ENCODE measurements around the gene TFPT. TPM values are rescaled to one million over a fixed set of nuclear protein-coding genes. Genes with fewer than 3 reads are reported as not detected.

TFPT gene
- total RNA-seq, 2 experiments from 2014 or later: 27.7 to 28.1 TPM

DNA sequence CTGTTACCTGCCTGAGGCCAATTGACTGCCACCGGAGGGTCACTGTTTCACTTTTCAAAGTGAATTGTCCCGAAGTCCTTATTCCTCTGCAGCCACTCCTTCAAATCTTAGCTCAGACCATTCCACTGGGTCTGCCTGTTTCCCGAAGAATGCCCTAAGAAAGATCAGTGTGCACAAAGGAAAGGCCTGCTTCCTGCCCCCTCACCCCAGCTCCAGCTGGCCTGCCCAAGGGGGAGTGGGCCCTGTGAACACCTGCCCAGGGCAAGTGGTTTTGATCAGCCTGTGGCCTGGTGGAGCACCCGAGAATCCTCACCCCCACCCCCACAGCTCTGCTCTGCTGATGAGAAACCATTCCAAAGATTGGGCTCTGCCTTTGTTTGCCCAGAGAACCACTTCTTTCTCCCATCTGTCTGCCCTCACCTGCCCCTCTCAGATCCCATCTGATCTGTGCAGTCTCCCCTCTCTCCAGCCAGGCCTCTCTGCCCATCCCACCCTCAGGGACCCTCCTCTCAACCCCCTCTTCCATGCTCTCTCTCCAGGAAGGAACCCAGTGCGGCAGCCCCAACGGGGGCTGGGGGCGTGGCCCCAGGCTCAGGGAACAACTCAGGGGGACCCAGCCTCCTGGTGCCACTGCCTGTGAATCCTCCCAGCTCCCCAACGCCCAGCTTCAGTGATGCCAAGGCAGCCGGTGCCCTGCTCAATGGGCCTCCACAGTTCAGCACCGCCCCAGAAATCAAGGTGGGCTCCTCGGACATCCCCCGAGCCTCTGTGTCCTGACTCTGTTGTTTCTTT lies 33.8 kb upstream of the TFPT start:
- Mint-ChIP-seq H3K27me3 (no peaks in the 10 kb centered on the region), H3K4me3 (no peak overlapping the region), H3K27ac (no peak overlapping the region), H3K36me3 (ENCODE audit: low read depth) (peaks cover 57% of the 10 kb centered on the region), H3K9me3 (no peaks in the 10 kb centered on the region), H3K4me1 (ENCODE audit: low read depth) (peaks cover 10% of the 10 kb centered on the region)
- intact Hi-C loops (cut with micrococcal nuclease): no loop called here
- CTCF ChIA-PET: interaction anchor here (1.2 kb wide), 1 partner anchor 12 kb away, joined by 3 read pairs; the partner anchor contains the start of gene CNOT3
- no peak for ATAC-seq
- POLR2A ChIA-PET: interaction anchor here (1.0 to 1.7 kb wide), 3 partner anchors 9 to 40 kb away, joined by 3 to 5 read pairs (median 4); partner anchors contain the start of genes CNOT3 and MBOAT7
- DNase-seq: no peak
- TF ChIP-seq, protein P1, sequence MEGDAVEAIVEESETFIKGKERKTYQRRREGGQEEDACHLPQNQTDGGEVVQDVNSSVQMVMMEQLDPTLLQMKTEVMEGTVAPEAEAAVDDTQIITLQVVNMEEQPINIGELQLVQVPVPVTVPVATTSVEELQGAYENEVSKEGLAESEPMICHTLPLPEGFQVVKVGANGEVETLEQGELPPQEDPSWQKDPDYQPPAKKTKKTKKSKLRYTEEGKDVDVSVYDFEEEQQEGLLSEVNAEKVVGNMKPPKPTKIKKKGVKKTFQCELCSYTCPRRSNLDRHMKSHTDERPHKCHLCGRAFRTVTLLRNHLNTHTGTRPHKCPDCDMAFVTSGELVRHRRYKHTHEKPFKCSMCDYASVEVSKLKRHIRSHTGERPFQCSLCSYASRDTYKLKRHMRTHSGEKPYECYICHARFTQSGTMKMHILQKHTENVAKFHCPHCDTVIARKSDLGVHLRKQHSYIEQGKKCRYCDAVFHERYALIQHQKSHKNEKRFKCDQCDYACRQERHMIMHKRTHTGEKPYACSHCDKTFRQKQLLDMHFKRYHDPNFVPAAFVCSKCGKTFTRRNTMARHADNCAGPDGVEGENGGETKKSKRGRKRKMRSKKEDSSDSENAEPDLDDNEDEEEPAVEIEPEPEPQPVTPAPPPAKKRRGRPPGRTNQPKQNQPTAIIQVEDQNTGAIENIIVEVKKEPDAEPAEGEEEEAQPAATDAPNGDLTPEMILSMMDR (IDR thresholded peaks at IDR 0.05): no peak

DNA sequence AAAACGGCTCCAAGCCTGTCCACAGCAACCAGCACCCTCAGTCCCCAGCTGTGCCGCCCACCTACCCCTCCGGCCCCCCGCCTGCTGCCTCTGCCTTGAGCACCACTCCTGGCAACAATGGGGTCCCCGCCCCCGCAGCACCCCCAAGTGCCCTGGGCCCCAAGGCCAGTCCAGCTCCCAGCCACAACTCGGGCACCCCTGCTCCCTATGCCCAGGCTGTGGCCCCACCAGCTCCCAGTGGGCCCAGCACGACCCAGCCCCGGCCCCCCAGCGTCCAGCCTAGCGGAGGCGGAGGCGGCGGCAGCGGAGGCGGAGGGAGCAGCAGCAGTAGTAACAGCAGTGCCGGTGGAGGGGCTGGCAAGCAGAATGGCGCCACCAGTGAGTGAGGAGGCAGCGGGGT lies 32.7 kb upstream of the TFPT start:
- DNase-seq (no peak), ATAC-seq (no peak)
- intact Hi-C loops (cut with micrococcal nuclease): no loop called here
- Mint-ChIP-seq H3K36me3 (ENCODE audit: low read depth) (peaks cover 51% of the 10 kb centered on the region), H3K27ac (no peak overlapping the region), H3K27me3 (no peaks in the 10 kb centered on the region), H3K9me3 (no peaks in the 10 kb centered on the region), H3K4me3 (no peak overlapping the region), H3K4me1 (ENCODE audit: low read depth) (no peaks in the 10 kb centered on the region)
- ChIA-PET CTCF (no interaction called here), POLR2A (interaction anchor here (0.9 to 1.7 kb wide), 4 partner anchors 8 to 53 kb away, joined by 3 to 4 read pairs (median 3); partner anchors contain the start of genes CNOT3, PRPF31, RPS9 and TFPT)
- TF ChIP-seq, protein P1 (IDR thresholded peaks at IDR 0.05): no peak

DNA sequence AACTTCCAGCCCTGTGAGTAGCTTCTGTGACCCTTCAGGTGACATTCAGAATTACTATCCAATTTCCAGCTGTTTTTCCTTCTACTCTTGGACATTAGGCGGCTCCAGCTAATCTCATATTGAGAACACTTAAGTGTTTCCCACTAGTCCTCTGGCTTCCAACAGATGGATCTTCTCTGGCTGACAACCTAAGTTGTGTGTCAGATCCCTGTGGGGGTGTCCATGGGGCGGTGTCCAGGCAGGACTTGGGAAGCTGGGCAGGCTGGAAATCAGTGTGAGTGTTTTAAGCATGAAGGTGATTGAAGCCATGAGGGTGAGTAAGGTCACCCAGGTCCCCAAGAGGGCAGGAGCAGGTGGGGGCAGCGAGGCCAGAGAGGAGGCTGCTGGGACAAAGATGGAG lies 32.2 kb upstream of the TFPT start:
- no peak overlapping the region for H3K4me3 Mint-ChIP-seq
- H3K36me3 Mint-ChIP-seq (ENCODE audit: low read depth): peaks cover 53% of the 10 kb centered on the region
- no peak overlapping the region for H3K27ac Mint-ChIP-seq
- no peak for DNase-seq
- TF ChIP-seq, protein P1 (IDR thresholded peaks at IDR 0.05): no peak
- intact Hi-C loops (cut with micrococcal nuclease): no loop called here
- H3K9me3 Mint-ChIP-seq: no peaks in the 10 kb centered on the region
- no peaks in the 10 kb centered on the region for H3K4me1 Mint-ChIP-seq (ENCODE audit: low read depth)
- H3K27me3 Mint-ChIP-seq: no peaks in the 10 kb centered on the region
- POLR2A ChIA-PET: interaction anchor here (0.9 to 1.7 kb wide), 4 partner anchors 8 to 53 kb away, joined by 3 to 4 read pairs (median 3); partner anchors contain the start of genes CNOT3, PRPF31, RPS9 and TFPT
- no peak for ATAC-seq
- CTCF ChIA-PET: no interaction called here

DNA sequence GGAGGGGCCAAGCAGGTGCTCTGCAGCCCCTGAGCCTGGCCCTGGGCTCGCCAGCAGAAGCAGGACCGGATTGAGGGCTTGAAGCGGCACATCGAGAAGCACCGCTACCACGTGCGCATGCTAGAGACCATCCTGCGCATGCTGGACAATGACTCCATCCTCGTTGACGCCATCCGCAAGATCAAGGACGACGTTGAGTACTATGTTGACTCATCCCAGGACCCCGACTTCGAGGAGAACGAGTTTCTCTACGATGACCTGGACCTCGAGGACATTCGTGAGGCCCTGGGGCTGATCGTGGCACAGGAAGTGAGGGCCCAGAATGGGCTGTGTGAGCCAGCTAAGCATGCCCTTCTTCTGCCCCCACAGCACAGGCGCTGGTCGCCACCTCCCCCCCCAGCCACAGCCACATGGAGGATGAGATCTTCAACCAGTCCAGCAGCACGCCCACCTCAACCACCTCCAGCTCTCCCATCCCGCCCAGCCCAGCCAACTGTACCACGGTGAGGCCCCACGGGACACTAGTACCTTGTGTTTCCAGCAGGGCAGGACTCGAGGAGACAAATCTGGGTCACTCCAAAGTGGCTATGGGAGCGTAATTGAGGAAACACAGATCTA lies 30.2 kb upstream of the TFPT start:
- Mint-ChIP-seq H3K27ac (no peak overlapping the region), H3K4me3 (no peak overlapping the region), H3K36me3 (ENCODE audit: low read depth) (peaks cover 43% of the 10 kb centered on the region), H3K27me3 (no peaks in the 10 kb centered on the region), H3K4me1 (ENCODE audit: low read depth) (peaks cover 11% of the 10 kb centered on the region), H3K9me3 (no peaks in the 10 kb centered on the region)
- ATAC-seq (no peak), DNase-seq (no peak)
- TF ChIP-seq, protein P1 (IDR thresholded peaks at IDR 0.05): no peak
- intact Hi-C loops (cut with micrococcal nuclease): no loop called here
- CTCF ChIA-PET: no interaction called here
- POLR2A ChIA-PET: no interaction called here

Measured in activated CD8-positive, alpha-beta T cell treated with anti-CD3 and anti-CD28 coated beads for 36 hours (primary cell).